GM12878 (cell line): ENCODE measurements around the gene FMNL2. TPM values are rescaled to one million over a fixed set of nuclear protein-coding genes. Genes with fewer than 3 reads are reported as not detected.

ENCODE experiments used
- BCL11A ChIP-seq: IDR thresholded peaks from 2 replicates; pipeline ENCODE4 v1.6.1; 2011; ENCODE audit warnings: low read depth, low read length
- JUNB ChIP-seq: IDR thresholded peaks from 2 replicates; pipeline ENCODE4 v1.6.1; 2016; ENCODE audit warnings: antibody characterized with exemption, mild to moderate bottlenecking
- NR2F1 ChIP-seq: fragments of 450-650 bp; conservative IDR thresholded peaks from 2 replicates; pipeline ENCODE4 v1.6.1; 2017; ENCODE audit warnings: mild to moderate bottlenecking
- RFX5 ChIP-seq: IDR thresholded peaks from 2 replicates; pipeline ENCODE4 v1.6.1; 2011; ENCODE audit warnings: low read depth, low read length, improper control_type of control experiment
- RUNX3 ChIP-seq: IDR thresholded peaks from 2 replicates; pipeline ENCODE4 v1.6.1; 2012; ENCODE audit warnings: low read length, inconsistent platforms
- polyA plus RNA-seq, 11 experiments: library from polyadenylated mRNA; depleted of rRNA in 4 of 11; unstranded in 6 of 11; stranded (reverse) in 5 of 11; fragments of >200 nt; fragmentation: Nextera tagmentation in 4 of 11; fragmentation: Illumina TruSeq in 1 of 11; extraction: Ambion mirVana in 4 of 11; extraction: Trizol in 1 of 11; gene quantifications; 1 replicate in 1 of 11; 2 replicates in 10 of 11; pipeline versions ENCODE4 v1.2.1 to v1.2.3, GENCODE V29; 2011 to 2016; ENCODE audit warnings: inconsistent platforms in 2 of 11, missing spikeins in 2 of 11, low read depth in 1 of 11
- total RNA-seq, 4 experiments: library from RNA; depleted of rRNA in 3 of 4; stranded (reverse); fragments of >200 nt in 3 of 4; fragmentation: Illumina TruSeq in 1 of 4; extraction: Trizol in 1 of 4; gene quantifications; 2 replicates each; pipeline versions ENCODE4 v1.2.1 to v1.2.3, GENCODE V29; 2013 to 2021
- TF ChIP-seq, protein P1 (sequence below): IDR thresholded peaks from 2 replicates; pipeline ENCODE4 v1.6.1; 2012; ENCODE audit warnings: improper control_type of control experiment, low read depth, low read length; ENCODE audit not compliant: insufficient replicate concordance
- TF ChIP-seq, protein P2 (sequence below): fragments of 150-350 bp; IDR thresholded peaks from 2 replicates; pipeline ENCODE4 v1.6.1; 2014; ENCODE audit warnings: mild to moderate bottlenecking, low read depth, low read length
- TF ChIP-seq, protein P3 (sequence below): IDR thresholded peaks from 2 replicates; pipeline ENCODE4 v1.6.1; 2011; ENCODE audit warnings: low read depth, low read length, improper control_type of control experiment, borderline replicate concordance

Gene FMNL2
- total and polyA plus RNA-seq, 10 of the 15 experiments (the other 5 are each of a cell fraction or from before 2014, with no cell fraction given) = 0.13 to 9.9 (median 0.35) TPM

DNA sequence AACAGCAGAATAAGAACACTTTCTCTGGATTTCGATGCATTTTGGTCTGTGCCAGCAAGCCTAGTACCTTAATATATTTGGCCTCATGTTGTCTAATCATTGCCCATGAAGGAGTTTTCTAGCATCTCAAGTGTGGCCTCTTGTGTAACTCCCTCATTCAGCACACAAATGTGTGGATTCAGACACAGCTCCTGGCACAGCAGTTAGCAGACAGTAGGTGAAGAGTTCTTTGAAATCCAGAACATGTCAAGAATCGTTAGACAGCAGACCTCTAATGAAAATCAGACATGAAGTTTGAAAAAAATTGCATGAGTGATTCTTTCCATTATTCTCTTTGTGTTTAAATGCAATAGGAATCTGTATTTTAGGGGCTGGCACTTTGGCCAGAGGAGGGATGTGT is 177.0 kb downstream of the FMNL2 start (continued):
- TF ChIP-seq, protein P1, sequence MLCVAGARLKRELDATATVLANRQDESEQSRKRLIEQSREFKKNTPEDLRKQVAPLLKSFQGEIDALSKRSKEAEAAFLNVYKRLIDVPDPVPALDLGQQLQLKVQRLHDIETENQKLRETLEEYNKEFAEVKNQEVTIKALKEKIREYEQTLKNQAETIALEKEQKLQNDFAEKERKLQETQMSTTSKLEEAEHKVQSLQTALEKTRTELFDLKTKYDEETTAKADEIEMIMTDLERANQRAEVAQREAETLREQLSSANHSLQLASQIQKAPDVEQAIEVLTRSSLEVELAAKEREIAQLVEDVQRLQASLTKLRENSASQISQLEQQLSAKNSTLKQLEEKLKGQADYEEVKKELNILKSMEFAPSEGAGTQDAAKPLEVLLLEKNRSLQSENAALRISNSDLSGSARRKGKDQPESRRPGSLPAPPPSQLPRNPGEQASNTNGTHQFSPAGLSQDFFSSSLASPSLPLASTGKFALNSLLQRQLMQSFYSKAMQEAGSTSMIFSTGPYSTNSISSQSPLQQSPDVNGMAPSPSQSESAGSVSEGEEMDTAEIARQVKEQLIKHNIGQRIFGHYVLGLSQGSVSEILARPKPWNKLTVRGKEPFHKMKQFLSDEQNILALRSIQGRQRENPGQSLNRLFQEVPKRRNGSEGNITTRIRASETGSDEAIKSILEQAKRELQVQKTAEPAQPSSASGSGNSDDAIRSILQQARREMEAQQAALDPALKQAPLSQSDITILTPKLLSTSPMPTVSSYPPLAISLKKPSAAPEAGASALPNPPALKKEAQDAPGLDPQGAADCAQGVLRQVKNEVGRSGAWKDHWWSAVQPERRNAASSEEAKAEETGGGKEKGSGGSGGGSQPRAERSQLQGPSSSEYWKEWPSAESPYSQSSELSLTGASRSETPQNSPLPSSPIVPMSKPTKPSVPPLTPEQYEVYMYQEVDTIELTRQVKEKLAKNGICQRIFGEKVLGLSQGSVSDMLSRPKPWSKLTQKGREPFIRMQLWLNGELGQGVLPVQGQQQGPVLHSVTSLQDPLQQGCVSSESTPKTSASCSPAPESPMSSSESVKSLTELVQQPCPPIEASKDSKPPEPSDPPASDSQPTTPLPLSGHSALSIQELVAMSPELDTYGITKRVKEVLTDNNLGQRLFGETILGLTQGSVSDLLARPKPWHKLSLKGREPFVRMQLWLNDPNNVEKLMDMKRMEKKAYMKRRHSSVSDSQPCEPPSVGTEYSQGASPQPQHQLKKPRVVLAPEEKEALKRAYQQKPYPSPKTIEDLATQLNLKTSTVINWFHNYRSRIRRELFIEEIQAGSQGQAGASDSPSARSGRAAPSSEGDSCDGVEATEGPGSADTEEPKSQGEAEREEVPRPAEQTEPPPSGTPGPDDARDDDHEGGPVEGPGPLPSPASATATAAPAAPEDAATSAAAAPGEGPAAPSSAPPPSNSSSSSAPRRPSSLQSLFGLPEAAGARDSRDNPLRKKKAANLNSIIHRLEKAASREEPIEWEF = no peak
- TF ChIP-seq BCL11A (no peak), RUNX3 (no peak), RFX5 (no peak), NR2F1 (no peak), JUNB (no peak)
- TF ChIP-seq, protein P2, sequence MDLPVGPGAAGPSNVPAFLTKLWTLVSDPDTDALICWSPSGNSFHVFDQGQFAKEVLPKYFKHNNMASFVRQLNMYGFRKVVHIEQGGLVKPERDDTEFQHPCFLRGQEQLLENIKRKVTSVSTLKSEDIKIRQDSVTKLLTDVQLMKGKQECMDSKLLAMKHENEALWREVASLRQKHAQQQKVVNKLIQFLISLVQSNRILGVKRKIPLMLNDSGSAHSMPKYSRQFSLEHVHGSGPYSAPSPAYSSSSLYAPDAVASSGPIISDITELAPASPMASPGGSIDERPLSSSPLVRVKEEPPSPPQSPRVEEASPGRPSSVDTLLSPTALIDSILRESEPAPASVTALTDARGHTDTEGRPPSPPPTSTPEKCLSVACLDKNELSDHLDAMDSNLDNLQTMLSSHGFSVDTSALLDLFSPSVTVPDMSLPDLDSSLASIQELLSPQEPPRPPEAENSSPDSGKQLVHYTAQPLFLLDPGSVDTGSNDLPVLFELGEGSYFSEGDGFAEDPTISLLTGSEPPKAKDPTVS = no peak
- TF ChIP-seq, protein P3, sequence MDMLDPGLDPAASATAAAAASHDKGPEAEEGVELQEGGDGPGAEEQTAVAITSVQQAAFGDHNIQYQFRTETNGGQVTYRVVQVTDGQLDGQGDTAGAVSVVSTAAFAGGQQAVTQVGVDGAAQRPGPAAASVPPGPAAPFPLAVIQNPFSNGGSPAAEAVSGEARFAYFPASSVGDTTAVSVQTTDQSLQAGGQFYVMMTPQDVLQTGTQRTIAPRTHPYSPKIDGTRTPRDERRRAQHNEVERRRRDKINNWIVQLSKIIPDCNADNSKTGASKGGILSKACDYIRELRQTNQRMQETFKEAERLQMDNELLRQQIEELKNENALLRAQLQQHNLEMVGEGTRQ = no peak
